Caco-2 (cell line): ENCODE measurements around the gene CCDC90B. TPM values are rescaled to one million over a fixed set of nuclear protein-coding genes. Genes with fewer than 3 reads are reported as not detected.
A peak's percentile ranks its signal among the peaks of the same experiment; 100 is the strongest.

Source experiments
- BruUV-seq: library from RNA; stranded (reverse); fragments of 400-500 nt; replicated peaks from 2 replicates; lab custom pipeline; 2021; lab: Mats Ljungman, UMichigan
- CTCF ChIA-PET: fragments of 300-600 bp; sonication (Branson Sonifier 250); formaldehyde crosslinking; loops from one replicate; lab custom pipeline; 2022; ENCODE audit warnings: antibody characterized with exemption; lab: Charles Lee
- POLR2A ChIA-PET: fragments of 300-600 bp; sonication (Branson Sonifier 250); formaldehyde crosslinking; loops from one replicate; lab custom pipeline; 2022; ENCODE audit warnings: antibody characterized with exemption; lab: Charles Lee
- DNase-seq, 2 experiments: peaks; one replicate each; pipeline versions ENCODE4 v3.0.0 to v3.0.0-alpha.2; 2020 to 2022
- H3K27me3 ChIP-seq: replicated peaks from 2 replicates; pipeline ENCODE4 v1.6.0; 2011; ENCODE audit warnings: low read length; ENCODE audit not compliant: control insufficient read depth, insufficient read depth
- H3K36me3 ChIP-seq: 2 replicates; pipeline ENCODE4 v1.5.1; 2011; ENCODE audit warnings: low read length; ENCODE audit not compliant: control insufficient read depth, insufficient read depth
- H3K4me1 ChIP-seq: fragments of 250-450 bp; sonication (Bioruptor Pico); 2 replicates; pipeline ENCODE4 v1.5.1; 2020; ENCODE audit warnings: mild to moderate bottlenecking
- H3K4me3 ChIP-seq: 2 replicates; pipeline ENCODE4 v1.5.1; 2011; ENCODE audit warnings: low read depth, mild to moderate bottlenecking, control low read depth, low read length
- H3K9me3 ChIP-seq: fragments of 250-450 bp; sonication (Bioruptor Pico); 2 replicates; pipeline ENCODE4 v1.5.1; 2020; ENCODE audit warnings: mild to moderate bottlenecking, moderate library complexity
- H3K27ac Mint-ChIP-seq: one replicate; pipeline ENCODE4 v1.8.0; 2022; ENCODE audit warnings: mixed read lengths; ENCODE audit not compliant: unreplicated experiment
- H3K27me3 Mint-ChIP-seq: one replicate; pipeline ENCODE4 v1.8.0; 2022; ENCODE audit warnings: mixed read lengths; ENCODE audit not compliant: insufficient read depth, unreplicated experiment
- H3K36me3 Mint-ChIP-seq: one replicate; pipeline ENCODE4 v1.8.0; 2022; ENCODE audit warnings: mild to moderate bottlenecking, mixed read lengths; ENCODE audit not compliant: insufficient read depth, unreplicated experiment
- H3K4me1 Mint-ChIP-seq: one replicate; pipeline ENCODE4 v1.8.0; 2022; ENCODE audit warnings: low read depth, mixed read lengths; ENCODE audit not compliant: unreplicated experiment
- H3K4me3 Mint-ChIP-seq: one replicate; pipeline ENCODE4 v1.8.0; 2022; ENCODE audit warnings: mild to moderate bottlenecking, moderate library complexity, mixed read lengths; ENCODE audit not compliant: unreplicated experiment
- H3K9me3 Mint-ChIP-seq: one replicate; pipeline ENCODE4 v1.8.0; 2022; ENCODE audit warnings: mixed read lengths; ENCODE audit not compliant: unreplicated experiment
- CTCF ChIP-seq, 2 experiments: fragments of 200-600 bp in 1 of 2; IDR thresholded peaks; 1 replicate in 1 of 2; 2 replicates in 1 of 2; pipeline versions ENCODE4 v1.5.1 to v1.8.0; 2011 to 2022; ENCODE audit warnings: antibody characterized with exemption in 1 of 2, control low read depth in 1 of 2, inconsistent platforms in 1 of 2, low read depth in 1 of 2, low read length in 1 of 2, mild to moderate bottlenecking in 1 of 2, moderate library complexity in 1 of 2; ENCODE audit not compliant: insufficient read depth in 1 of 2, severe bottlenecking in 1 of 2, unreplicated experiment in 1 of 2
- intact Hi-C: fragments of 100-400 bp; cut with micrococcal nuclease; formaldehyde crosslinking; loops from one replicate; pipeline ENCODE4 v1.10.0; 2022; ENCODE audit not compliant: unreplicated experiment
- total RNA-seq: library from RNA; stranded (reverse); gene quantifications from 2 replicates; pipeline ENCODE4 v1.2.3, GENCODE V29; 2022

The CCDC90B gene
- total RNA-seq, 1 experiment from 2014 or later = 46.2 TPM

DNA sequence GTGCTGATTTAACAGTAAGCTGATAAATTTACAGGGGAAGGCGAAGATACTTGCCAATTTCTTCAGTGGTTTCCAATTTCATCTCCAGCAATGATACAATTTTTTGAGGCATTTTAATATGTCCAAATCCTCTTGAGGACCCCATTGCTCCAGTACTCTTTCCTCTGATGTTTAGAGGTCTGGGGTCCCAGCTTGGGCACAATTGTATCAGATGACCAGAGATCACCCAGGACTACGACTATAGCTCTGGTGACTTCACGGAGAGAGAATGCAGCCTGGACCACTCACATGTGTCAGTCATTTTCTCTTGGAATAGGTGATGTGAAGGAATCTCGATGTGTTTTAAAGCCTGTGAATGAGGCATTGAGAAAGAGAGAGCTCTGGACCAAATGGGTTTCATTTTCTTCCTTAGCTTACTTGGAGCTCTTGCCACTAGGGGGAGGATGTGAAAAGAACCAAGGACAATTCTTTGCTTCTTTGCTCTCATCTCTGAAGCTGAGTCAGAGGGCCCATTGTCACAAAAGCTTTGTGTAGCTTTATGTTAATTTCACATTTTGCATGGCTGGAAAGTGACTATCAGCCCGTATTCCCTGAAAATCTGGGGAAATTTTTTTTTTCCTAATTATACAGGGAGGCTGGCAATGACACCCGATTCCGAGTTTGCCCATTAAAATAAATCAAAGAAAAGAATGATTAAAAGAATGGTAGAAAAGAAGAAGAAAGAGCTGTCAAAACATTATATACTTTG is 6.7 kb upstream of the CCDC90B start:
- H3K4me1 Mint-ChIP-seq = no peaks in the 10 kb centered on the region
- peak; percentile 89 to 95 for TF ChIP-seq CTCF (IDR thresholded peaks at IDR 0.05; ENCODE audit: insufficient read depth in 1 of 2, low read depth in 1 of 2, low read length in 1 of 2, severe bottlenecking in 1 of 2, unreplicated experiment in 1 of 2)
- no peaks in the 10 kb centered on the region for H3K4me1 ChIP-seq
- DNase-seq = peak; percentile 51 to 77
- H3K27me3 Mint-ChIP-seq = peaks cover 4% of the 10 kb centered on the region
- H3K36me3 Mint-ChIP-seq = no peaks in the 10 kb centered on the region
- H3K27ac Mint-ChIP-seq = no peak overlapping the region
- no TSS peak for BruUV-seq
- no peaks in the 10 kb centered on the region; the same call in 1 of the 2 replicates for H3K27me3 ChIP-seq
- no peak overlapping the region for H3K4me3 Mint-ChIP-seq
- no peak overlapping the region for H3K4me3 ChIP-seq
- H3K36me3 ChIP-seq = no peaks in the 10 kb centered on the region
- intact Hi-C loops = loop anchor here (1.0 to 5.0 kb wide), 6 partner anchors 26 to 527 kb away; no protein-coding TSS in a partner anchor
- no peaks in the 10 kb centered on the region for H3K9me3 Mint-ChIP-seq
- no peaks in the 10 kb centered on the region for H3K9me3 ChIP-seq
- CTCF ChIA-PET = interaction anchor here (0.5 to 4.2 kb wide), 32 partner anchors 9 to 980 kb away, joined by 3 to 82 read pairs (median 4); no protein-coding TSS in a partner anchor
- POLR2A ChIA-PET = interaction anchor here (0.9 kb wide), 1 partner anchor 431 kb away, joined by 4 read pairs; no protein-coding TSS in a partner anchor

- H3K4me3 Mint-ChIP-seq = peak overlapping the region; percentile 45
- no TSS peak for BruUV-seq
- no peak for TF ChIP-seq CTCF (IDR thresholded peaks at IDR 0.05; ENCODE audit: insufficient read depth in 1 of 2, low read depth in 1 of 2, low read length in 1 of 2, severe bottlenecking in 1 of 2, unreplicated experiment in 1 of 2)
Measured at GRCh38 chr11:83287631-83288030, 1.5 kb upstream of the CCDC90B start.

DNA sequence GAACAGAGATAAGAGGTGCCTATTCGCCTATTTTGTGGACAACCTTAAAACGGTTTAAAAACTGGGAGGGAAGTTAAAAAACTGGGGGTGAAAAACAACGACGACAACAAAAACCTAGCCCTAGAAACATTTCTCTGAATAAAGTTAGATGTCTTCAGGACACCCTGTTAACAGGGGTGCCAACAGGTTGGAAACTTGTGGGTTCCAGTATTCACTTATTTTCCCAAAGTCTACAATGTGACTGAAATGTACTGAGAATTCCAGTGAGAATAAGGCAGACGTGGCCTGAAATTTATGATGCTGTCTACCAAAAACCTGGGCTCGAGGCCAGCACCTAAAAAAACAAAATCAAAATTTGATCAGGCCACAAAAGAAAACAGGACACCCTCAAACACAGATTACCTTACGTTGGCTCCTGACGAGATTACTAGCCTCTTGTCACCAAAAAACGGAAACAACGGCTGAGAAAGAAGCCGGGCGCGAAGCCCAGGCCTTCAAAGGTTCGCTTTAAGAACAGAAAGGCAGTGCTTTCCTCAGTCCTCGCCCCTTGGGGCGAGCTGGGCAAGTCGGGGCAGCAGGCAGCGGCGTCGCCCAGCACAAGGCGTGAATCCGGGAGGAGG is 906 bp downstream of the CCDC90B start:
- Mint-ChIP-seq H3K4me1 (peaks cover 11% of the 10 kb centered on the region), H3K9me3 (no peaks in the 10 kb centered on the region), H3K27me3 (no peaks in the 10 kb centered on the region), H3K36me3 (peaks cover 17% of the 10 kb centered on the region), H3K27ac (peak overlapping the region; percentile 97), H3K4me3 (peak overlapping the region; percentile 73)
- ChIA-PET POLR2A (interaction anchor here (0.6 to 1.4 kb wide), 21 partner anchors 16 to 440 kb away, joined by 3 to 10 read pairs (median 4); partner anchors contain the start of genes ANKRD42, DDIAS, PCF11 and PRCP), CTCF (interaction anchor here (0.6 to 1.0 kb wide), 7 partner anchors 34 to 534 kb away, joined by 3 to 6 read pairs (median 3); partner anchors contain the start of gene DDIAS)
- H3K36me3 ChIP-seq = no peaks in the 10 kb centered on the region
- DNase-seq = no peak
- peaks cover 19% of the 10 kb centered on the region for H3K4me1 ChIP-seq
- no peaks in the 10 kb centered on the region for H3K27me3 ChIP-seq
- intact Hi-C loops = no loop called here
- BruUV-seq = TSS peak; percentile 35
- no peaks in the 10 kb centered on the region for H3K9me3 ChIP-seq
- peak overlapping the region; percentile 93 for H3K4me3 ChIP-seq
- TF ChIP-seq CTCF (IDR thresholded peaks at IDR 0.05; ENCODE audit: insufficient read depth in 1 of 2, low read depth in 1 of 2, low read length in 1 of 2, severe bottlenecking in 1 of 2, unreplicated experiment in 1 of 2) = no peak

More at GRCh38 chr11:83287631-83288030, 1.5 kb upstream of the CCDC90B start:
- Histone ChIP-seq H3K9me3 (no peaks in the 10 kb centered on the region), H3K4me1 (peaks cover 14% of the 10 kb centered on the region), H3K36me3 (no peaks in the 10 kb centered on the region), H3K27me3 (no peaks in the 10 kb centered on the region), H3K4me3 (no peak overlapping the region)
- DNase-seq = no peak
- CTCF ChIA-PET = interaction anchor here (0.7 kb wide), 1 partner anchor 31 kb away, joined by 3 read pairs; no protein-coding TSS in a partner anchor
- Mint-ChIP-seq H3K27me3 (no peaks in the 10 kb centered on the region), H3K27ac (no peak overlapping the region), H3K9me3 (no peaks in the 10 kb centered on the region), H3K36me3 (peaks cover 13% of the 10 kb centered on the region), H3K4me1 (peaks cover 2% of the 10 kb centered on the region)
- intact Hi-C loops = loop anchor here (2.0 kb wide), 1 partner anchor 217 kb away; the partner anchor contains the start of gene RAB30
- POLR2A ChIA-PET = no interaction called here
